SK-N-MC (cell line): ENCODE results near the gene CSTF1.

Experiments
- EZH2 ChIP-seq: fragments of 200-600 bp; sonication (generic); IDR thresholded peaks from one replicate; pipeline ENCODE4 v1.6.1; 2017; ENCODE audit warnings: antibody characterized with exemption
- FOXP2 ChIP-seq: optimal IDR thresholded peaks from 2 replicates; pipeline ENCODE3; 2011; ENCODE audit warnings: mild to moderate bottlenecking, moderate library complexity; ENCODE audit not compliant: insufficient read depth; ENCODE audit errors: extremely low read length, control extremely low read depth
- POLR2AphosphoS5 ChIP-seq: IDR thresholded peaks from 2 replicates; pipeline ENCODE4 v1.6.1; 2012; ENCODE audit warnings: mild to moderate bottlenecking, low read depth, low read length, borderline replicate concordance

DNA sequence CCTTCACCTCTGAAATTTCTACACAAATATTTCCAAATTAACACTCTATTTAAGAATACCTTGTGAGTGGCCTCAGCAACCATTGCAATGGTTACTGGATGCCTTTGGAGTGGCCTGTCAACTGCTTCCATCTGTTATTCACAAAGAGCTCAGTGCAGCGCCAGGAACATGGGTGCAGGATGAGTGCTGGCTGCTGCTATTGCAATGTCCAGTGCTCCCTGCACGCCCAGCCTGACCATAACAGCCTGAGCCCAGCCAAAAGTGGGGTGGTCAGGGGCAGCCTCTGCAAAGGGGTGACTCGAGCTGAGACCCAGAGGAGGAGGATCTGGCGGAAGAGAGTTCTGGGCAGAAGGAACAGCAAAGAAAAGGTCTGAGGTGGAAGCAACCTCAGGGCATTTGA lies 38.0 kb downstream of the CSTF1 start:
- TF ChIP-seq EZH2 (no peak), POLR2AphosphoS5 (no peak), FOXP2 (no peak)
